ENCODE measurements around the gene APH1B.

The APH1B gene

GRCh38 chr15:63353261-63353660, 75.9 kb downstream of the APH1B start:
- no peak for DNase-seq (ENCODE audit: low read depth in 2 of 2)

DNA sequence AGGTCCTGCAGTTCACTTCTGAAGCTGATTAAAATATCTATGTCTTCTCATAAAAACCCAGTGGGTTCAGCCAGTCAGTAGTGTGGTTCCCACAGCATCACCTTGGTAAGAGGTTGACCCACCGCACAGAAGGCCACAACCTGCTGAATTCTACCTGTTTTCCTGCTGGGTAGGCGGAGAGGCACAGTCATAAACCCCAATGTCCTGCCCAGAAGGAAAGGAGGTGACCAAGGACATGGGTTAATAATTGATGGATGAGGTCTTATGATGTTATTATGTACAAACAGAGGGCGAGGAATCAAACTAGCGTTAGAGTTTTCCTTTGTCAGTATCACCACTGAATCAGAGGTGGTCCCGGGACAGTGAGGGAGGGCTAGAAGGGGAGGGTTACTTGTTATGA, 76.5 kb downstream of the APH1B start:
- no peak for DNase-seq (ENCODE audit: low read depth in 2 of 2)

DNA sequence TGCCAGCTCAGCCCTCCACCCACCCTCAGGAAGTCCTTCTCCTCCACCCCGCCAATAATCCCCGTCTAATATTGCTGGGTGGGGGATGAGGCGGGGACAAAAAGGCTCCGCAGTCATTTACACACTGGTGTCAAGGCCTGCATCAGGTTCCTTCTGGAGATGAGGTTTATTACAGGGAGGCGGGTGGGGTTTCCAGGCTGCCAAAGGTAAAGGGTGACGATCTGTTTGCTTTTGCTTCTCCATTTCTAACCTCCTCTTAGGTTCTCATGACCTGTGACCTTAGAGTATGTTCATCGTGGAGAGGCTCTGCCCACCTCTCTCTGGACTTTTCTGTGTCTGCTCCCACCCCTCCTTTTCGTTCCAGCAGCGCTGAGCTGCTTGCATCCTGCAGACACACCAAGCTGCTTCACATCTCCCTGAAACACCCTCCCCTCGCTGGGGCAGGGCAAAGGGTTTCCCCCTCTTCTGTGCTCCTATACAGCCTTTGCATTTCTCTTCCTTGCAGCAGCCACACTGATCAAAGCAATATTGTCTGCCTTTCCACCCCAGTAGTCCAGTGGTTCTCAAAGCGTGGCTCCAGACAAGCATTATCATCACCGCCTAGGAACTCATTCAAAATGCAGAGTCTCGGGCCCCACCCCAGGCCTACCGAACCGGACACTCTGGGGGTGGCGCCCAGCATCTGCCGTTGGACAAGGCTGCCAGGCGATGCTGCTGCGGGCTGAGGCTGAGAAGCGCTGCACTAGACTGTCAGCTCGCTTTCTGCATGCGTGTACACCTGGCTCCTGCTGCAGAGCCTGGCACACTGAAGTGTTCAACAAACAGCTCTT, 77.6 kb downstream of the APH1B start:
- DNase-seq (ENCODE audit: low read depth in 2 of 2), result no peak

DNA sequence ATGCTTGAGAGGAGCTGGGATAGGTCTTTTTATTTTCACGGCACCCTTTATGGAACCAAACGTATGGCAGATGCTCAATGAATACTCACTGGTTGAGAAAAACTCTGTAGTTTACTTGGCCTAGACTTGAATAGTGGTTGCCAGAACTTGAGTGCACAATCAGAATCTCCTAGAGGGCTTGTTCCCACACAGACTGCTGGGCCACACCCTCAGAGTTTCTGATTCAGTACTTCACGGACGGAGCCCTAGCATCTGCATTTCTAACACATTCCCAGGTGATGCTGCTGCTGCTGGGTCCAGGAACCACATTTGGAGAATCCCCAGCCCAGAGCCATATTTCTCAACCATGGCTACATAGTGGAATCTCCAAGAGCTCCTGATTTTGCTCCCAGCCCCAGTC, 79.7 kb downstream of the APH1B start:
- no peak for DNase-seq (ENCODE audit: low read depth in 2 of 2)

GRCh38 chr15:63357731-63358130, 80.3 kb downstream of the APH1B start:
- no peak for DNase-seq (ENCODE audit: low read depth in 2 of 2)

GRCh38 chr15:63358241-63359029, 81.0 kb downstream of the APH1B start:
- no peak for DNase-seq (ENCODE audit: low read depth in 2 of 2)
